ENCODE measurements around the gene ANKRD44.

The ANKRD44 gene

DNA sequence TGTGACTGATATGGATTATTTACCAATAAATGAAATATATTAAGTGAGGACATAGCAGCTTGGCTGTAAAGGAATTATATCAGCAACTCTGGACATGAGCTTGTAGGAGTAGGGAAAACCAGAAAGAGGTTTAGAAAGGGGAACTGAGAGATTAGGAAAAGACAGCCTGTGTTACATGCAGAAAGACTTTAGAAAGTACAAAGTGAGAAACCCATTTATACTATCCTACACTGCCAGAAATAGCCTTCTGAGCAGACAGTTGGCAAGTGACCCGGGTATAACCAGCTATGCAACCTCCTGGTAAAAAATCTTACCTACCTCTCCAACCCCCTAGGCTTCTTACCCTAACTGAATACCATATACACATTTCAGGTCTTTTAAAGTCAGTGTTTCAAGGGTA, 134.1 kb downstream of the ANKRD44 start:
- no peak for DNase-seq (ENCODE audit: low spot score)

GRCh38 chr2:197174539-197175094, 136.0 kb downstream of the ANKRD44 start:
- DNase-seq (ENCODE audit: low spot score) = no peak

DNA sequence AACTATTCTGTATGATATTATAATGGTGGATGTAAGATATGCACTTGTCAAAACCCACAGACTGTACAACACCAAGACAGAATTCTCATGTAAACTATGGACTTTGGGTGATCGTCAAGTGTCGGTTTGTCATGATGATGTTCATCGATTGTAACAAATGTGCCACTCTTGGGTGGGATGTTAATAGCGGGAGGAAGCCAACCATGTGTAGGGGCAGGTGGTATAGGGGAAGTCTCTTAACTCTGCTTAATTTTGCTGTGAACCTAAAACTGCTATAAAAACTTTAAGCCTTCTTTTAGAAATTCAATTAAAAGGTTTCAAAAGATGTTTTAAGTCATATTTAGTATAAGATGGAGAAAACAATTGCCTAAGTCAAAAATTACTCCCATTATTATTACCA, 139.0 kb downstream of the ANKRD44 start:
- DNase-seq (ENCODE audit: low spot score) = no peak

DNA sequence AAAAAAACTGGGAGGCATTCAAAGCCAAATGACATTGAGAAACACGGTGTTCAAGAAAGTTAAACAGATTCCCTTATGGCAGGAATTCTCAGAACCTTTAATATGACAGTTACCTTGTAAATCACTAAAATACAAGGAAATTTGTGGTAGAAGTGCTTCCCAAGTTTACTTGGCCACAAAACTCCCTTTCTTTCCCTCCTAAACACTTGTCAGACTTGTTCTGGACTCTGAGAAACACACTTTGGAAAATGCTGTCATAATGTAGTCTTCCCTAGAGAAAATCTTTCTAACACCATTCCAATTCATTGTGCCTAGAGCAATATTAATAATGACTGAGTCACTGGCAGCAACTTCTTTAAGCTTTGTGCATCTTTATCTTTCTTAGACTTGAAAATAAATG, 140.4 kb downstream of the ANKRD44 start:
- no peak for DNase-seq (ENCODE audit: low spot score)

GRCh38 chr2:197168705-197169104, 141.9 kb downstream of the ANKRD44 start:
- peak; percentile 10 for DNase-seq (ENCODE audit: low spot score)

GRCh38 chr2:197167608-197168314, 142.8 kb downstream of the ANKRD44 start:
- no peak for DNase-seq (ENCODE audit: low spot score)

- DNase-seq (ENCODE audit: low spot score) = no peak
Observed at GRCh38 chr2:197165020-197165419, 145.6 kb downstream of the ANKRD44 start.

GRCh38 chr2:197164141-197164754, 146.3 kb downstream of the ANKRD44 start:
- no peak for DNase-seq (ENCODE audit: low spot score)

- DNase-seq (ENCODE audit: low spot score) = no peak
Observed at GRCh38 chr2:197163712-197164140, 146.9 kb downstream of the ANKRD44 start.

DNA sequence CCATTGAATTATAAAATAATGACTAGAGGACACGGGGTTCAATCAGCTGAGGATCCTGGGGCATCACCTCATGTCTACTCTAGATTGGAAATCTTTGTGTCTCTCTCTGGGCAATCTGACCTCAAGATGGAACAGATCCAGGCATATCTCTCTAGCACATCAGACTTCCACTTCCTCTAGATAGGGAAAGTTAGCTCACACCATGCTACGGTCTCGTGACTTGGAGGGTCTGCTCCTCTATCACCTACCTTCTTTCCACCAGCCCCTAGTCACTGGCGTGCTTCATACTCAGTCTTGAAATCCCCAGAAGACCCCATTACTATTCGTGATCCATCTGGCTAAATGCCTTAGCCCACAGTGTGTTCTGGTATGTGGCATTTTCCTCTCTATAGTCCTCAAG, 148.8 kb downstream of the ANKRD44 start:
- no peak for DNase-seq (ENCODE audit: low spot score)

DNA sequence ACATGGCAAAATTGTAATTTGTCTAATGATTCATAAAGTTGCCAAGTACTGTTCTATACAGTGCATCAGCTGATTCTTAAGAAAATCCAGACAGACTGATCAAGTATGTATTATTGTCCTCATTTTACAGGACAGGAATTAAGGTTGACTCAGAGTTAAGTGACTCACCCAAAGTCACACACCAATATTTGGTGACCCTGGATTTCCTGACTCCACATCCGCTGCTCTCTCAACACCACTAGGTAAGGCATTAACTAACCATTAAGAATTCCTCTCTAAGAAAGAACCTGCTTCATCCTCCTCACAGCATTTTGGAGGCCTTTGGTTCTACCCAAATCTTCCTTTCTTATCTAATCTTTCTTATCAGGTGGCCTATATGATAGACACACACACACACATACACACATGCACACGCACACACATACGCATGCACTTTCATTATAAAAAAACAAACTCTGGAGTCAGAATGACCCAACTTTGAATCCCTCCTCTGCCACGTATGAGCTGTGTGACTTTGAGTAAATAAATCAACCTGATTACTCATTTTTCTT, 150.8 kb downstream of the ANKRD44 start:
- no peak for DNase-seq (ENCODE audit: low spot score)

GRCh38 chr2:197158591-197159550, 151.7 kb downstream of the ANKRD44 start:
- DNase-seq (ENCODE audit: low spot score) = no peak

DNA sequence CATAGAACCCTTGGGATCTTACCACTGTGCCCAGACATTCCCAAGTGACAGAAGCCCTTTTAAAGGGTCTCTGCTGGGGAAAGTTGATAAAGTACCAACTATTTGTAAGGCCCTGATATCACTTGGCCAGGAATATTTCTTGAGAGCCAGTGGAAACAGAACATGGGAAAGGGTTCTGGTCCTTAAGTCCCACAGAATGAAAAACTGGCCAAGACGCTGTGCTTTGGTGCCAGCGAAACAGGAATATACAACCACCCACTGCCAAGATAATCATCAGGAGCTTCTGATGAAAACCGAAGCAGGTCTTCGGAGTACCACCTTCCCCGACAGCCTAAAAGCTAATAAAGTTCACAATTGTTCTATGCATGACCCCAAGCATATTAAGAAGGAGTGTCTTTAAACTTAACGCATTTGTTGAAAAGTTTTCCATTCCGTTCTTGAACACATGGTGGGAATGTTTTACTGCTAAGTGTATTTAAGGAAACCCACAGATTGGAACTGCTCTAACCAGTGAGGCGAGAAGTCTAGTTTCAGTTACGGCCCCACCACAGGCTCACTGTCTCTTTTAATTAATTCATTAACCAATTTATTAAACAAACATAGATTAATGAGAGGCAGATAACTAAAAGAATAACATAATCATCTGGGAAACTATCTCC, 152.6 kb downstream of the ANKRD44 start:
- DNase-seq (ENCODE audit: low spot score) = no peak

GRCh38 chr2:197156771-197157170, 153.8 kb downstream of the ANKRD44 start:
- no peak for DNase-seq (ENCODE audit: low spot score)

DNA sequence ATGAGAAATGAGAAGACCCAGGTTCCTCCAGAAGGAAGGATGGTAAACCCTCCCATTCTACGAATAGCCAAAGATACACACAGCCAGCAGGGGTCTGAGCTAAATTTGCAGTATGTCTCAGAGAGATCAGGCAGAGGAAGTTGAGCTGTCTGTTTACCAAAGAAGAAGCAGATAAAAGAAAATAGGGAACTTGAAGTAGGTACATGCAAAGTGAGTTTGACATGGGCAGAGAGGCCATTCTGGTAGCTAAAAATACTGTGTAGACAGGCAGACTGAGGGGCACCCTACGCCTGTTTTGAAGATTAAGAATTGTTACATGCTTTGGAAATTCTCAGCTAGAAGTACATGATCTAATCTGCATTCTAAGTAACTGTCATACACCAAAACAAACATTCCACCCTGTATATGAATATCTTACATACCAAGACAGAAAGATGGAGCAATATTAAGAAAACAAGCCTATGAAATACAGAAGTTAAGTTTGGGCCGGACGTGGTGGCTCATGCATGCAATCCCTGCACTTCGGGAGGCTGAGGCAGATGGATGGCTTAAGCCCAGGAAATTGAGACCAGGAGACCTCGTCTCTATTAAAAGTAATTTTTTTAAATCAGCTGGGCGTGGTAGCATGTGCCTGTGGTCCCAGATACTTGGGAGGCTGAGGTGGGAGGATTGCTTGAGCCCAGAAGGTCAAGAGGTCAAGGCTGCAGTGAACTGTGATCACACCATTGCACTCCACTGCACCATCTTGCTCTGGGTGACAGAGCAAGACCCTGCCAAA, 157.9 kb downstream of the ANKRD44 start:
- no peak for DNase-seq (ENCODE audit: low spot score)

GRCh38 chr2:197149546-197149945, 161.0 kb downstream of the ANKRD44 start:
- no peak for DNase-seq (ENCODE audit: low spot score)

DNA sequence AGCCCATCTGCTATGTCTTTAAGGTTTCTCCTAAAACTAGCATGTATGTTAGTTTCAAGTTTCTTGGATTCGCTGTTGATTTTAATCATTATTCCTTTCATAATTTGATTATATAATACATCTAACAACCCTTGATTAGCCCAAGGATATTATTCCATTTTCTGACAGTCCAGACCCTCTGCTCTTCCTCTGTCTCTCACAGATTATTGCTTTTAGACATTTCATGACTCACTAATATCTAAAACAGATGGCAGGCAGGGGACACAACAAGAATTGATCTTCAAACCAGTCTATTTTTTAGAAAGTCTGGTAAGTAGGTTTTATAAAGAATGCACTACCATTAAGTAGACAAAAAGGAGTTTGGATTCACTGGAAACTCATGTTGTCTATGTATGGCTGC, 162.2 kb downstream of the ANKRD44 start:
- DNase-seq (ENCODE audit: low spot score) = no peak

DNA sequence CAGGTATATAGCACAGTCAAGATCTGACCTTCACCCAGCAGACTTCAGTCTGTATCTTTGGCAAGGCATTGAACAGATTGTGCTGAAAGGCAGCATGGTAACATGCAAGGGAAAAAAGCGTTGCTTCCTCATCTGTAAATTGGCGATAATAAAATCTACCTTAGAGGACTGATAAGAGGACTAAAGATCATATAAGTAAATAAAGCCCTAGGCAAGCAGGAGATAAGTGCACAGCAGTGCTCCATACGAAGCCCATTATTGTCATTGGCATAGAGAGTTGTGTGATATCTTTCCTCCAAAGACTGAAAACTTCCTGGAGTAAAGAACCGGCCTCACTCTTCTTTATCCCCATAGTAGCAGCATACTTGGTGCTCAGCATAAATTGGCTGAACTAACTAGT, 162.6 kb downstream of the ANKRD44 start:
- DNase-seq (ENCODE audit: low spot score) = no peak

DNA sequence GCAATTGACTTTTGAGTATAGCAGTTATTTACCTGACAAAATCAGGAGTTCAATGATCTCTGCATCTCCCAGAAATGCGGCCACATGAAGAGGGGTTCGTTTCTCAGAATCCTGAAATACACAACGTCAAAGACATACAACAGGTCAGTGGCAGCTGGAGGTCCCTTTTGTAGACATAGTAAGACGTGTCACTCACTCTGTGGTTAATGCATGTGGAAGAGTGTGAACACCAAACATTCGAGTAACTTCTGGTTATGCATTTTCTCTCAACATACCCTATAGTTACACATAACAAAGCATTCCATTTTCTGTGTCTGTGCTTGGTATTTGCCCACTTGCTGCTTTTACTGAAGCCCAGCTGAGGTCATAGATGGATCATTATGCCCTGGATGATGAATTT, 163.6 kb downstream of the ANKRD44 start:
- DNase-seq (ENCODE audit: low spot score) = no peak

- DNase-seq (ENCODE audit: low spot score) = no peak
Observed at GRCh38 chr2:197145471-197146056, 165.0 kb downstream of the ANKRD44 start.

Data from hematopoietic multipotent progenitor cell treated with erythropoietin and hydrocortisone succinate and interleukin-3 and kit ligand, for 17 days (in vitro differentiated cells).